Measurements from ENCODE around the gene TCN2.
"Not testable (repeated sequence)": the region's sequence is repeated elsewhere in the genome, so short reads cannot be mapped to it uniquely, and the experiment has no call there.

TCN2 gene

GRCh38 chr22:30586414-30586813 is 20.6 kb upstream of the TCN2 start:
- peaks cover 8% of the 10 kb centered on the region for H3K4me1 ChIP-seq
- H3K9ac ChIP-seq, result no peak overlapping the region
- H3K27ac ChIP-seq, result no peak overlapping the region
- H3K27me3 ChIP-seq (ENCODE audit: control insufficient read depth, insufficient read depth, low read length), result no peaks in the 10 kb centered on the region
- no peaks in the 10 kb centered on the region for H3K36me3 ChIP-seq (ENCODE audit: control insufficient read depth, insufficient read depth, low read length)
- no peak for TF ChIP-seq CTCF (IDR thresholded peaks at IDR 0.05)
- H3K9me3 ChIP-seq (ENCODE audit: control insufficient read depth, low read length), result no peaks in the 10 kb centered on the region
- H3K4me2 ChIP-seq (ENCODE audit: low read length), result no peak overlapping the region
- H2AFZ ChIP-seq, result no peak overlapping the region
- peaks cover 13% of the 10 kb centered on the region for H3K79me2 ChIP-seq
- H3K4me3 ChIP-seq (ENCODE audit: low read depth, low read length), result no peak overlapping the region

- H3K9me3 ChIP-seq (ENCODE audit: control insufficient read depth, low read length), result no peaks in the 10 kb centered on the region
- H2AFZ ChIP-seq, result peak overlapping the region; percentile 82
- peaks cover 14% of the 10 kb centered on the region for H3K79me2 ChIP-seq
- H3K9ac ChIP-seq, result no peak overlapping the region
- no peak for TF ChIP-seq CTCF (IDR thresholded peaks at IDR 0.05)
- peak overlapping the region; percentile 99 for H3K4me2 ChIP-seq (ENCODE audit: low read length)
- H3K4me1 ChIP-seq, result peaks cover 8% of the 10 kb centered on the region
- H3K36me3 ChIP-seq (ENCODE audit: control insufficient read depth, insufficient read depth, low read length), result no peaks in the 10 kb centered on the region
- H3K27ac ChIP-seq, result no peak overlapping the region
- peak overlapping the region; percentile 94 for H3K4me3 ChIP-seq (ENCODE audit: low read depth, low read length)
- H3K27me3 ChIP-seq (ENCODE audit: control insufficient read depth, insufficient read depth, low read length), result no peaks in the 10 kb centered on the region
These were observed 15.8 kb upstream of the TCN2 start for GRCh38 chr22:30591191-30591587.

- TF ChIP-seq CTCF (IDR thresholded peaks at IDR 0.05), result no peak
- H3K4me1 ChIP-seq, result peaks cover 8% of the 10 kb centered on the region
- peak within 1 kb of the TSS; percentile 86 for H3K27ac ChIP-seq
- peak within 1 kb of the TSS; percentile 99 for H3K4me2 ChIP-seq (ENCODE audit: low read length)
- H3K79me2 ChIP-seq, result peaks cover 14% of the 10 kb centered on the region
- peak within 1 kb of the TSS; percentile 94 for H3K4me3 ChIP-seq (ENCODE audit: low read depth, low read length)
- no peaks in the 10 kb centered on the region for H3K27me3 ChIP-seq (ENCODE audit: control insufficient read depth, insufficient read depth, low read length)
- H3K9me3 ChIP-seq (ENCODE audit: control insufficient read depth, low read length), result no peaks in the 10 kb centered on the region
- H3K36me3 ChIP-seq (ENCODE audit: control insufficient read depth, insufficient read depth, low read length), result no peaks in the 10 kb centered on the region
- H2AFZ ChIP-seq, result peak within 1 kb of the TSS; percentile 82
- H3K9ac ChIP-seq, result no peak within 1 kb of the TSS
These were observed 15.2 kb upstream of the TCN2 start, which contains the start of gene PES1 for GRCh38 chr22:30591588-30592359. PES1 (minus strand) TSS chr22:30591910; CDS start chr22:30591833, 77 bp downstream.

- peak overlapping the region; percentile 99 for H3K4me2 ChIP-seq (ENCODE audit: low read length)
- H2AFZ ChIP-seq, result peak overlapping the region; percentile 82
- peaks cover 14% of the 10 kb centered on the region for H3K79me2 ChIP-seq
- not testable (repeated sequence) for H3K9me3 ChIP-seq (ENCODE audit: control insufficient read depth, low read length); H3K36me3 ChIP-seq (ENCODE audit: control insufficient read depth, insufficient read depth, low read length); H3K4me1 ChIP-seq; H3K9ac ChIP-seq; H3K27me3 ChIP-seq (ENCODE audit: control insufficient read depth, insufficient read depth, low read length)
- peak overlapping the region; percentile 94 for H3K4me3 ChIP-seq (ENCODE audit: low read depth, low read length)
- peak overlapping the region; percentile 86 for H3K27ac ChIP-seq
These were observed 14.6 kb upstream of the TCN2 start for GRCh38 chr22:30592360-30592713.

GRCh38 chr22:30596199-30596598 is 10.8 kb upstream of the TCN2 start:
- H3K9ac ChIP-seq, result no peak overlapping the region
- H2AFZ ChIP-seq, result no peak overlapping the region
- H3K9me3 ChIP-seq (ENCODE audit: control insufficient read depth, low read length), result no peaks in the 10 kb centered on the region
- TF ChIP-seq CTCF (IDR thresholded peaks at IDR 0.05), result no peak
- peaks cover 3% of the 10 kb centered on the region for H3K79me2 ChIP-seq
- H3K4me2 ChIP-seq (ENCODE audit: low read length), result no peak overlapping the region
- H3K27ac ChIP-seq, result no peak overlapping the region
- no peak overlapping the region for H3K4me3 ChIP-seq (ENCODE audit: low read depth, low read length)
- H3K36me3 ChIP-seq (ENCODE audit: control insufficient read depth, insufficient read depth, low read length), result no peaks in the 10 kb centered on the region
- H3K4me1 ChIP-seq, result no peaks in the 10 kb centered on the region
- H3K27me3 ChIP-seq (ENCODE audit: control insufficient read depth, insufficient read depth, low read length), result no peaks in the 10 kb centered on the region

Measured in parathyroid adenoma (tissue), 2 donors.